Ramos (cell line): Measurements from ENCODE around the gene DNTT.

Experiments
- in situ Hi-C: fragments of 300-500 bp; cut with MboI; formaldehyde crosslinking; loops from one replicate; pipeline ENCODE4 v1.14.3; 2022; ENCODE audit warnings: low sequenced_read_pairs; ENCODE audit not compliant: unreplicated experiment

The DNTT gene

GRCh38 chr10:96369890-96370583, 65.8 kb downstream of the DNTT start:
- in situ Hi-C loops: no loop called here

- in situ Hi-C loops: no loop called here
These were observed 66.4 kb downstream of the DNTT start for GRCh38 chr10:96370584-96371157.

- in situ Hi-C loops: no loop called here
These were observed 67.1 kb downstream of the DNTT start for GRCh38 chr10:96371356-96371755.

GRCh38 chr10:96374004-96374403, 69.8 kb downstream of the DNTT start:
- in situ Hi-C loops: no loop called here

GRCh38 chr10:96374639-96374984, 70.4 kb downstream of the DNTT start:
- in situ Hi-C loops: no loop called here

GRCh38 chr10:96374985-96375830, 71.0 kb downstream of the DNTT start:
- in situ Hi-C loops: loop anchor here (25.0 kb wide), 1 partner anchor 412 kb away; no protein-coding TSS in a partner anchor

- in situ Hi-C loops: loop anchor here (25.0 kb wide), 1 partner anchor 411 kb away; no protein-coding TSS in a partner anchor
These were observed 72.2 kb downstream of the DNTT start for GRCh38 chr10:96376483-96376882.

GRCh38 chr10:96377816-96378294, 73.6 kb downstream of the DNTT start:
- in situ Hi-C loops: loop anchor here (25.0 kb wide), 1 partner anchor 409 kb away; no protein-coding TSS in a partner anchor

GRCh38 chr10:96378741-96379140, 74.5 kb downstream of the DNTT start:
- in situ Hi-C loops: loop anchor here (25.0 kb wide), 1 partner anchor 409 kb away; no protein-coding TSS in a partner anchor

- in situ Hi-C loops: loop anchor here (25.0 kb wide), 1 partner anchor 408 kb away; no protein-coding TSS in a partner anchor
These were observed 75.5 kb downstream of the DNTT start for GRCh38 chr10:96379758-96380157.

- in situ Hi-C loops: loop anchor here (25.0 kb wide), 1 partner anchor 406 kb away; no protein-coding TSS in a partner anchor
These were observed 76.6 kb downstream of the DNTT start for GRCh38 chr10:96380821-96381220.

GRCh38 chr10:96384506-96384905, 80.3 kb downstream of the DNTT start:
- in situ Hi-C loops: loop anchor here (25.0 kb wide), 1 partner anchor 403 kb away; no protein-coding TSS in a partner anchor

GRCh38 chr10:96387161-96387560, 82.9 kb downstream of the DNTT start:
- in situ Hi-C loops: loop anchor here (25.0 kb wide), 1 partner anchor 400 kb away; no protein-coding TSS in a partner anchor

GRCh38 chr10:96387601-96388000, 83.4 kb downstream of the DNTT start:
- in situ Hi-C loops: loop anchor here (25.0 kb wide), 1 partner anchor 400 kb away; no protein-coding TSS in a partner anchor
